DOHH2 (cell line): ENCODE measurements around the gene BTNL2.

Experiments
- H3F3A ChIP-seq: fragments of 200-600 bp; sonication (generic), shearing (Covaris generic); 2 replicates; pipeline ENCODE4 v1.6.0; 2016; ENCODE audit warnings: antibody characterized with exemption, mild to moderate bottlenecking; ENCODE audit not compliant: control insufficient read depth, insufficient read depth
- H3K27ac ChIP-seq: fragments of 200-600 bp; sonication (generic); 2 replicates; pipeline ENCODE4 v1.5.1; 2014; ENCODE audit warnings: low read depth, mild to moderate bottlenecking, low read length, moderate library complexity
- H3K27me3 ChIP-seq: fragments of 200-600 bp; sonication (generic); 2 replicates; pipeline ENCODE4 v1.6.1; 2014; ENCODE audit warnings: mild to moderate bottlenecking, low read length, mixed read lengths; ENCODE audit not compliant: control insufficient read depth
- H3K36me3 ChIP-seq: fragments of 200-600 bp; sonication (generic); 2 replicates; pipeline ENCODE4 v1.6.1; 2014; ENCODE audit warnings: mild to moderate bottlenecking, low read length, moderate library complexity, mixed read lengths; ENCODE audit not compliant: control insufficient read depth
- H3K4me1 ChIP-seq: fragments of 200-600 bp; sonication (generic); 2 replicates; pipeline ENCODE4 v1.6.1; 2014; ENCODE audit warnings: mild to moderate bottlenecking, low read length, mixed read lengths; ENCODE audit not compliant: control insufficient read depth
- H3K4me2 ChIP-seq: fragments of 200-600 bp; sonication (generic); 2 replicates; pipeline ENCODE4 v1.6.0; 2014; ENCODE audit warnings: mild to moderate bottlenecking, low read length, moderate library complexity
- H3K4me3 ChIP-seq: fragments of 200-600 bp; sonication (generic); 2 replicates; pipeline ENCODE4 v1.5.1; 2014; ENCODE audit warnings: mild to moderate bottlenecking, low read length, mixed read lengths
- H3K79me2 ChIP-seq: fragments of 200-600 bp; sonication (generic); 2 replicates; pipeline ENCODE4 v1.6.1; 2014; ENCODE audit warnings: mild to moderate bottlenecking, low read length, mixed read lengths; ENCODE audit not compliant: control insufficient read depth
- H3K9me2 ChIP-seq: fragments of 200-600 bp; sonication (generic); replicated peaks from 2 replicates; pipeline ENCODE4 v1.6.1; 2014; ENCODE audit warnings: mild to moderate bottlenecking, low read length, mixed read lengths; ENCODE audit not compliant: control insufficient read depth
- H3K9me3 ChIP-seq: fragments of 200-600 bp; sonication (generic); 2 replicates; pipeline ENCODE4 v1.6.1; 2014; ENCODE audit warnings: antibody characterized with exemption, low read length, mixed read lengths; ENCODE audit not compliant: control insufficient read depth, insufficient read depth
- H4K20me1 ChIP-seq: fragments of 200-600 bp; sonication (generic); 2 replicates; pipeline ENCODE4 v1.6.0; 2014; ENCODE audit warnings: low read depth, mild to moderate bottlenecking, antibody characterized with exemption, low read length, moderate library complexity; ENCODE audit not compliant: control insufficient read depth, insufficient read depth
- EZH2phosphoT487 ChIP-seq: fragments of 200-600 bp; sonication (generic); IDR thresholded peaks from 2 replicates; pipeline ENCODE4 v1.6.1; 2017; ENCODE audit warnings: borderline replicate concordance, mild to moderate bottlenecking, antibody characterized with exemption, low read length, moderate library complexity, mixed read lengths
- TF ChIP-seq, protein P1 (sequence below): fragments of 200-600 bp; sonication (generic); IDR thresholded peaks from one replicate; pipeline ENCODE4 v1.5.1; 2014; ENCODE audit warnings: antibody characterized with exemption, mild to moderate bottlenecking, low read depth, low read length; ENCODE audit not compliant: poor library complexity, severe bottlenecking

Gene BTNL2

DNA sequence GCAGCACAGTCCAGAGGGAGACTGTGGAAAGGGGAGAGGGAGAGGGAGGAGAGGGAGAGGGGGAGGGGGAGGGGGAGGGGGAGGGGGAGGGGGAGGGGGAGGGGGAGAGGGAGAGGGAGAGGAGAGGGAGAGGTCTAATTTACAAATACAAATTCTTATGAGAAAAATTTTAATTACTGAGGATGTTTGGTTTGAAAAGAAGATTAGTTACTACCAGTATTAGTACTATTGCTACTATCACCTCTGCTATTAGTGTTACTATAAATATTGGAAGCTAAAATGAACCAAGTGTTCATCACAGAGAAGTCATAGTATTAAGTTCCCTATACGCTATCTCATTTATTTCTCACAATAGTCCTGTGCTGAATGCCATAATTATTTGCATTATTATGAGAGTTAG is 20.9 kb downstream of the BTNL2 start:
- Histone ChIP-seq H3K4me3 (no peak overlapping the region), H3K36me3 (no peaks in the 10 kb centered on the region), H3K27ac (no peak overlapping the region), H4K20me1 (no peaks in the 10 kb centered on the region), H3K79me2 (no peaks in the 10 kb centered on the region), H3K9me3 (no peaks in the 10 kb centered on the region), H3F3A (no peaks in the 10 kb centered on the region), H3K27me3 (no peaks in the 10 kb centered on the region), H3K9me2 (no peaks in the 10 kb centered on the region), H3K4me1 (peaks cover 3% of the 10 kb centered on the region; the same call in 1 of the 2 replicates), H3K4me2 (no peak overlapping the region)
- TF ChIP-seq, protein P1, sequence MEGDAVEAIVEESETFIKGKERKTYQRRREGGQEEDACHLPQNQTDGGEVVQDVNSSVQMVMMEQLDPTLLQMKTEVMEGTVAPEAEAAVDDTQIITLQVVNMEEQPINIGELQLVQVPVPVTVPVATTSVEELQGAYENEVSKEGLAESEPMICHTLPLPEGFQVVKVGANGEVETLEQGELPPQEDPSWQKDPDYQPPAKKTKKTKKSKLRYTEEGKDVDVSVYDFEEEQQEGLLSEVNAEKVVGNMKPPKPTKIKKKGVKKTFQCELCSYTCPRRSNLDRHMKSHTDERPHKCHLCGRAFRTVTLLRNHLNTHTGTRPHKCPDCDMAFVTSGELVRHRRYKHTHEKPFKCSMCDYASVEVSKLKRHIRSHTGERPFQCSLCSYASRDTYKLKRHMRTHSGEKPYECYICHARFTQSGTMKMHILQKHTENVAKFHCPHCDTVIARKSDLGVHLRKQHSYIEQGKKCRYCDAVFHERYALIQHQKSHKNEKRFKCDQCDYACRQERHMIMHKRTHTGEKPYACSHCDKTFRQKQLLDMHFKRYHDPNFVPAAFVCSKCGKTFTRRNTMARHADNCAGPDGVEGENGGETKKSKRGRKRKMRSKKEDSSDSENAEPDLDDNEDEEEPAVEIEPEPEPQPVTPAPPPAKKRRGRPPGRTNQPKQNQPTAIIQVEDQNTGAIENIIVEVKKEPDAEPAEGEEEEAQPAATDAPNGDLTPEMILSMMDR, result no peak
- no peak for TF ChIP-seq EZH2phosphoT487

DNA sequence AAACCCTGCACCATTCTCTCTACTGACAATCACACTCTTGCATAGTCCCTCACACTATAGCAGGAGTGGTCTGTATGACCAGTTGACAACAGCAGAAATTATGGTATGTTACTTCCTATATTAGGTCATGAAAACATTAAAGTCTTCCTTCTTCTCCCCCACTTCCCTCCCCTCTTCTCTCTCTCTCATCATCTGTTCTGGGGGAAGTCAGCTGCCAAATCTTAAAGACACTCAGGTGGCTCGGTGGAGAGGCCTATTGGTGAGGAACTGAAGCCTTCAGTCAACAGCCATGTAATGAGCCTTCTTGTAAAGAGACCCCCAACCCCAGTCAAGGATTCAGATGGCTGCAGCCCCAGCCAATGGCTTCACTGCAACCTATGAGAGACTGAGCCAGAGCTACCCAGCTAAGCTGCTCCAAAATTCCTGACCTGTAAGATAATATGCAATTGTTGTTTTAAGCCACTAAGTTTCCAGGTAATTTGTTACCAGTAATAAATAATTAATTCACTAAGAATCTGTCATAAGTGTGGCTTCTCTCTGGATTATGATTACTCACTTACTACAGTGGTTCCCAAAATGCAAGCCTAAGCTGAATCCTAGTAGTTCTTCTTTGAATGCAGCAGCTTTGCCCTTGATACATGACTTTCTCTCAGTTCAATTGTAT is 24.1 kb downstream of the BTNL2 start:
- no peaks in the 10 kb centered on the region for H4K20me1 ChIP-seq
- no peak overlapping the region for H3K27ac ChIP-seq
- TF ChIP-seq, protein P1, result no peak
- TF ChIP-seq EZH2phosphoT487, result no peak
- no peak overlapping the region for H3K4me2 ChIP-seq
- no peaks in the 10 kb centered on the region for H3K79me2 ChIP-seq
- no peaks in the 10 kb centered on the region for H3K9me2 ChIP-seq
- H3K36me3 ChIP-seq, result no peaks in the 10 kb centered on the region
- H3K4me3 ChIP-seq, result no peak overlapping the region
- no peaks in the 10 kb centered on the region for H3K27me3 ChIP-seq
- peaks cover 3% of the 10 kb centered on the region; the same call in 1 of the 2 replicates for H3K4me1 ChIP-seq
- no peaks in the 10 kb centered on the region for H3K9me3 ChIP-seq
- H3F3A ChIP-seq, result no peaks in the 10 kb centered on the region

- Histone ChIP-seq H3K36me3 (no peaks in the 10 kb centered on the region), H3K27me3 (no peaks in the 10 kb centered on the region), H3K79me2 (no peaks in the 10 kb centered on the region), H3K4me1 (peaks cover 5% of the 10 kb centered on the region; the same call in 1 of the 2 replicates), H3K9me3 (no peaks in the 10 kb centered on the region), H3F3A (no peaks in the 10 kb centered on the region), H3K4me3 (no peak overlapping the region), H3K4me2 (no peak overlapping the region), H3K27ac (no peak overlapping the region), H3K9me2 (no peaks in the 10 kb centered on the region), H4K20me1 (no peaks in the 10 kb centered on the region)
- no peak for TF ChIP-seq EZH2phosphoT487
- TF ChIP-seq, protein P1, result no peak
Observed at GRCh38 chr6:32379545-32379944, 27.4 kb downstream of the BTNL2 start.
